H1 (cell line): ENCODE data around the gene TXK. TPM values are rescaled to one million over a fixed set of nuclear protein-coding genes. Genes with fewer than 3 reads are reported as not detected.

ENCODE experiments used
- CTCF ChIA-PET: fragments of 300-600 bp; sonication (Branson Sonifier 250); formaldehyde crosslinking; loops from one replicate; lab custom pipeline; 2021; ENCODE audit not compliant: partially characterized antibody; lab: Charles Lee
- POLR2A ChIA-PET: fragments of 300-600 bp; sonication (Branson Sonifier 250); formaldehyde crosslinking; loops from one replicate; lab custom pipeline; 2021; ENCODE audit warnings: inconsistent platforms; ENCODE audit not compliant: partially characterized antibody; lab: Charles Lee
- DNase-seq, 2 experiments: peaks; one replicate each; pipeline versions ENCODE4 v3.0.0 to v3.0.0-alpha.2; 2010 to 2022; ENCODE audit warnings: low spot score in 2 of 2, low read depth in 1 of 2, mixed read lengths in 1 of 2
- FAIRE-seq: peaks from 2 replicates; lab custom pipeline; 2011; peaks lifted over from hg19 to GRCh38; lab: Jason Lieb, UNC
- H2AFZ ChIP-seq: 2 replicates; pipeline ENCODE4 v1.8.1; 2012; ENCODE audit warnings: low read length, inconsistent platforms
- H2AK5ac ChIP-seq: 2 replicates; pipeline ENCODE4 v1.6.1; 2013; ENCODE audit warnings: low read depth, low read length
- H2BK120ac ChIP-seq: replicated peaks from 2 replicates; pipeline ENCODE3; 2013; ENCODE audit warnings: low read depth, low read length, inconsistent platforms
- H2BK12ac ChIP-seq: 2 replicates; pipeline ENCODE4 v1.6.1; 2013; ENCODE audit warnings: low read depth, low read length
- H2BK15ac ChIP-seq: 2 replicates; pipeline ENCODE4 v1.6.1; 2013; ENCODE audit warnings: low read length
- H2BK20ac ChIP-seq: 2 replicates; pipeline ENCODE4 v1.6.1; 2013; ENCODE audit warnings: low read length
- H2BK5ac ChIP-seq: 2 replicates; pipeline ENCODE4 v1.6.1; 2013; ENCODE audit warnings: low read depth, low read length
- H3K14ac ChIP-seq: 2 replicates; pipeline ENCODE4 v1.6.1; 2013; ENCODE audit warnings: inconsistent platforms; ENCODE audit not compliant: insufficient read length
- H3K18ac ChIP-seq: 2 replicates; pipeline ENCODE4 v1.6.1; 2013; ENCODE audit warnings: low read length; ENCODE audit errors: extremely low read depth
- H3K23ac ChIP-seq: 2 replicates; pipeline ENCODE4 v1.6.1; 2013; ENCODE audit warnings: inconsistent platforms; ENCODE audit not compliant: insufficient read length
- H3K23me2 ChIP-seq: 2 replicates; pipeline ENCODE4 v1.6.1; 2013; ENCODE audit warnings: low read depth, low read length
- H3K27ac ChIP-seq: 2 replicates; pipeline ENCODE4 v1.6.1; 2011; ENCODE audit warnings: low read depth, low read length, inconsistent platforms
- H3K27me3 ChIP-seq, 4 experiments: replicated peaks in 1 of 4; 1 replicate in 1 of 4; 2 replicates in 3 of 4; pipeline versions ENCODE4 v1.6.1 to v1.8.1; 2011 to 2013; ENCODE audit warnings: low read length in 3 of 4, mild to moderate bottlenecking in 3 of 4, inconsistent platforms in 2 of 4, mixed read lengths in 2 of 4, moderate library complexity in 1 of 4; ENCODE audit not compliant: control insufficient read depth in 3 of 4, insufficient read depth in 3 of 4; ENCODE audit errors: extremely low read depth in 1 of 4
- H3K36me3 ChIP-seq, 4 experiments: 2 replicates each; pipeline versions ENCODE4 v1.6.1 to v1.8.1; 2011 to 2013; ENCODE audit warnings: mild to moderate bottlenecking in 4 of 4, low read length in 3 of 4, moderate library complexity in 2 of 4, control low read depth in 1 of 4, inconsistent platforms in 1 of 4; ENCODE audit not compliant: insufficient read depth in 4 of 4, control insufficient read depth in 2 of 4
- H3K4ac ChIP-seq: replicated peaks from 2 replicates; pipeline ENCODE3; 2013; ENCODE audit warnings: low read length, low read depth, mixed read lengths, inconsistent platforms; ENCODE audit not compliant: insufficient read length
- H3K4me1 ChIP-seq, 4 experiments: replicated peaks in 1 of 4; 1 replicate in 1 of 4; 2 replicates in 3 of 4; pipeline versions ENCODE4 v1.6.1 to v1.8.1; 2011 to 2013; ENCODE audit warnings: low read length in 3 of 4, inconsistent platforms in 2 of 4, mixed read lengths in 1 of 4; ENCODE audit not compliant: insufficient read depth in 4 of 4, control insufficient read depth in 3 of 4
- H3K4me2 ChIP-seq, 2 experiments: 2 replicates each; pipeline versions ENCODE4 v1.6.1 to v1.8.1; 2011 to 2013; ENCODE audit warnings: low read depth in 2 of 2, low read length in 2 of 2, control low read depth in 1 of 2, inconsistent platforms in 1 of 2, mild to moderate bottlenecking in 1 of 2; ENCODE audit not compliant: insufficient read depth in 1 of 2
- H3K4me3 ChIP-seq, 4 experiments: fragments of 200-600, 300-600 bp in 1 of 4; sonication (generic), shearing (Covaris generic), sonication (Bioruptor Twin) in 1 of 4; 2 replicates each; pipeline versions ENCODE4 v1.5.1 to v1.8.1; 2011 to 2016; ENCODE audit warnings: low read length in 4 of 4, low read depth in 3 of 4, control low read depth in 2 of 4, inconsistent platforms in 2 of 4, mild to moderate bottlenecking in 2 of 4, mixed read lengths in 1 of 4, moderate library complexity in 1 of 4; ENCODE audit not compliant: insufficient read depth in 2 of 4; ENCODE audit errors: extremely low read depth in 1 of 4
- H3K56ac ChIP-seq: replicated peaks from 2 replicates; pipeline ENCODE3; 2013; ENCODE audit warnings: low read depth, mild to moderate bottlenecking, mixed read lengths, low read length, inconsistent platforms; ENCODE audit not compliant: insufficient read length
- H3K79me1 ChIP-seq: 2 replicates; pipeline ENCODE4 v1.6.1; 2013; ENCODE audit warnings: low read depth, low read length, control low read depth
- H3K79me2 ChIP-seq, 2 experiments: 2 replicates each; pipeline versions ENCODE4 v1.6.1 to v1.8.1; 2012 to 2013; ENCODE audit warnings: low read length in 2 of 2, mild to moderate bottlenecking in 2 of 2, inconsistent platforms in 1 of 2; ENCODE audit not compliant: insufficient read depth in 2 of 2, control insufficient read depth in 1 of 2
- H3K9ac ChIP-seq, 4 experiments: replicated peaks in 1 of 4; 1 replicate in 1 of 4; 2 replicates in 3 of 4; pipeline versions ENCODE4 v1.6.1 to v1.8.1; 2011 to 2013; ENCODE audit warnings: low read depth in 3 of 4, low read length in 3 of 4, control low read depth in 2 of 4, mild to moderate bottlenecking in 2 of 4, moderate library complexity in 2 of 4, inconsistent platforms in 1 of 4; ENCODE audit errors: extremely low read depth in 1 of 4
- H3K9me3 ChIP-seq, 2 experiments: 2 replicates each; pipeline versions ENCODE4 v1.6.1 to v1.8.1; 2012 to 2013; ENCODE audit warnings: mild to moderate bottlenecking in 2 of 2, moderate library complexity in 2 of 2, control low read depth in 1 of 2, inconsistent platforms in 1 of 2, low read depth in 1 of 2, low read length in 1 of 2, mixed read lengths in 1 of 2; ENCODE audit not compliant: insufficient read depth in 2 of 2
- H4K20me1 ChIP-seq, 2 experiments: replicated peaks in 1 of 2; 2 replicates each; pipeline versions ENCODE3 to v1.8.1; 2011 to 2013; ENCODE audit warnings: inconsistent platforms in 2 of 2, low read length in 2 of 2, mild to moderate bottlenecking in 1 of 2; ENCODE audit not compliant: insufficient read depth in 2 of 2, control insufficient read depth in 1 of 2
- H4K5ac ChIP-seq: 2 replicates; pipeline ENCODE4 v1.6.1; 2013; ENCODE audit warnings: low read length, low read depth, mixed read lengths, inconsistent platforms; ENCODE audit not compliant: insufficient read length
- H4K8ac ChIP-seq: 2 replicates; pipeline ENCODE4 v1.8.0; 2013; ENCODE audit warnings: mild to moderate bottlenecking, moderate library complexity, low read length, inconsistent platforms; ENCODE audit not compliant: insufficient read depth; ENCODE audit errors: extremely low read depth
- H4K91ac ChIP-seq: replicated peaks from 2 replicates; pipeline ENCODE3; 2013; ENCODE audit warnings: low read length, mixed read lengths, inconsistent platforms; ENCODE audit not compliant: insufficient read length
- CEBPB ChIP-seq: IDR thresholded peaks from 2 replicates; pipeline ENCODE4 v1.6.1; 2012; ENCODE audit warnings: low read depth, low read length
- CHD2 ChIP-seq: IDR thresholded peaks from 2 replicates; pipeline ENCODE4 v1.6.1; 2012; ENCODE audit warnings: low read length, improper control_type of control experiment
- EGR1 ChIP-seq: IDR thresholded peaks from 2 replicates; pipeline ENCODE4 v1.6.1; 2011; ENCODE audit warnings: low read depth, low read length, borderline replicate concordance
- GTF2F1 ChIP-seq: IDR thresholded peaks from 2 replicates; pipeline ENCODE4 v1.6.1; 2012; ENCODE audit warnings: low read depth, low read length, improper control_type of control experiment, borderline replicate concordance
- KDM1A ChIP-seq: fragments of 200-600, 300-600 bp; sonication (generic); IDR thresholded peaks from 2 replicates; pipeline ENCODE4 v1.7.1; 2016; ENCODE audit warnings: mild to moderate bottlenecking, low read length, borderline replicate concordance
- KDM4A ChIP-seq: IDR thresholded peaks from one replicate; pipeline ENCODE4 v1.7.1; 2012; ENCODE audit warnings: low read depth, mild to moderate bottlenecking, moderate library complexity, low read length, inconsistent platforms; ENCODE audit not compliant: severe bottlenecking
- RXRA ChIP-seq: IDR thresholded peaks from 2 replicates; pipeline ENCODE4 v1.6.1; 2011; ENCODE audit warnings: low read depth, mild to moderate bottlenecking, low read length, moderate library complexity; ENCODE audit not compliant: insufficient read depth
- SIRT6 ChIP-seq: IDR thresholded peaks from one replicate; pipeline ENCODE4 v1.7.1; 2012; ENCODE audit warnings: low read length, inconsistent platforms
- SUZ12 ChIP-seq: fragments of 200-600 bp; sonication (generic); IDR thresholded peaks from 2 replicates; pipeline ENCODE4 v1.6.1; 2012; ENCODE audit warnings: mild to moderate bottlenecking, inconsistent platforms, low read length, moderate library complexity, mixed read lengths
- whole genome bisulfite sequencing, 2 experiments: shearing (Covaris generic) in 1 of 2; methylation state at CpG; one replicate each; pipeline versions ENCODE4 v1.1.6 to v1.1.7; 2013 to 2015; ENCODE audit warnings: low lambda C conversion rate in 2 of 2, mixed read lengths in 2 of 2, inconsistent platforms in 1 of 2, low coverage in 1 of 2, missing lambda C conversion rate in 1 of 2; ENCODE audit not compliant: insufficient replicate concordance in 2 of 2, insufficient coverage in 1 of 2, insufficient read length in 1 of 2; ENCODE audit errors: extremely low coverage in 1 of 2, missing lambda C conversion rate in 1 of 2; 5-methylcytosine and 5-hydroxymethylcytosine counted together
- polyA plus RNA-seq, 7 experiments: library from polyadenylated mRNA; depleted of rRNA in 3 of 7; stranded (reverse) in 5 of 7; unstranded in 2 of 7; fragments of >200 nt in 5 of 7; fragments of 200-250 nt in 2 of 7; gene quantifications; 1 replicate in 5 of 7; 2 replicates in 1 of 7; 4 replicates in 1 of 7; pipeline versions ENCODE4 v1.2.1 to v1.2.3, GENCODE V29; 2011 to 2013; ENCODE audit warnings: missing spikeins in 2 of 7, mixed read lengths in 2 of 7
- total RNA-seq: library from RNA; stranded (reverse); fragmentation: NEBNext Ultra II Directional; extraction: Animal tissue kit (Norgen Biotek cat#: 25700); gene quantifications from 2 replicates; pipeline ENCODE4 v1.2.1, GENCODE V29; 2021

Gene TXK
- total and polyA plus RNA-seq, 2 of the 8 experiments (the other 6 are each of a cell fraction or from before 2014, with no cell fraction given): not detected

DNA sequence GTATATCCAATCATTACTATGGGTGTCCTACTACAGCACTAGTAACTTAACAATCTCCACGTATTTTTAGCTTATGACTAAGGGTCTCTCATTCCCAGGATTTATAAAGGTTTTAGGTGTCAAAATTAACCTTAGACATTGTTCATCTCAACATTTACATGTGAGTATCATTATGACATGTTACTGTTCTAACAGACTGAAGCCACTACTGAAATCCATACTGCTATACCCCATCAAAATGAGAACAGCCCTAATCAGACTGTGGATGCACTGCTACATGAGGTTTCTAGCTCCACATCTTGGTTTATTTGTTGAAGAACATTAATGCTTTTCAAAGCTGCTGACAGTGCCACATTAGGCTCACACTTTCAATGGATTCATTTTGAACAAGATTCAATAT lies 35.6 kb upstream of the TXK start:
- FAIRE-seq (no peak), DNase-seq (no peak)
- Histone ChIP-seq H2AFZ (no peak overlapping the region), H3K79me1 (no peaks in the 10 kb centered on the region), H4K20me1 (no peaks in the 10 kb centered on the region), H2AK5ac (no peak overlapping the region), H4K8ac (no peak overlapping the region), H4K91ac (no peak overlapping the region), H3K4me2 (no peak overlapping the region), H3K27ac (no peak overlapping the region), H3K18ac (no peak overlapping the region), H2BK20ac (no peak overlapping the region), H3K27me3 (peaks cover 0 to 1% (median 0%) of the 10 kb centered on the region in 4 experiments; a peak in 1 of 7 replicates), H3K14ac (no peak overlapping the region), H3K9me3 (no peaks in the 10 kb centered on the region), H2BK5ac (no peak overlapping the region), H3K23me2 (no peaks in the 10 kb centered on the region), H3K4me3 (no peak overlapping the region), H4K5ac (no peak overlapping the region), H3K4me1 (no peaks in the 10 kb centered on the region), H2BK15ac (no peak overlapping the region), H2BK120ac (no peak overlapping the region), H3K79me2 (no peaks in the 10 kb centered on the region), H3K9ac (no peak overlapping the region), H3K23ac (no peak overlapping the region), H3K36me3 (no peaks in the 10 kb centered on the region), H3K4ac (no peak overlapping the region), H3K56ac (no peak overlapping the region), H2BK12ac (no peak overlapping the region)
- no peak for TF ChIP-seq SIRT6
- no peak for TF ChIP-seq RXRA
- TF ChIP-seq CEBPB: no peak
- TF ChIP-seq CHD2: no peak
- no peak for TF ChIP-seq KDM4A
- TF ChIP-seq EGR1: no peak
- no peak for TF ChIP-seq GTF2F1
- no peak for TF ChIP-seq KDM1A
- no peak for TF ChIP-seq SUZ12
- CTCF ChIA-PET: no interaction called here
- POLR2A ChIA-PET: interaction anchor here (0.6 to 0.7 kb wide), 2 partner anchors 8 to 689 kb away, joined by 3 read pairs; no protein-coding TSS in a partner anchor
- 83% methylated on average over 1 of the region's 1 CpG; no CpG with 5 or more reads in 1 of the 2 experiments for WGBS, 2 experiments
